ENCODE measurements around the gene BCL2L15. TPM values are rescaled to one million over a fixed set of nuclear protein-coding genes. Genes with fewer than 3 reads are reported as not detected.

BCL2L15 gene
- polyA plus RNA-seq, 1 donor (not counting 4 experiments of a cell fraction or from before 2014, with no cell fraction given), result 0.08 TPM

DNA sequence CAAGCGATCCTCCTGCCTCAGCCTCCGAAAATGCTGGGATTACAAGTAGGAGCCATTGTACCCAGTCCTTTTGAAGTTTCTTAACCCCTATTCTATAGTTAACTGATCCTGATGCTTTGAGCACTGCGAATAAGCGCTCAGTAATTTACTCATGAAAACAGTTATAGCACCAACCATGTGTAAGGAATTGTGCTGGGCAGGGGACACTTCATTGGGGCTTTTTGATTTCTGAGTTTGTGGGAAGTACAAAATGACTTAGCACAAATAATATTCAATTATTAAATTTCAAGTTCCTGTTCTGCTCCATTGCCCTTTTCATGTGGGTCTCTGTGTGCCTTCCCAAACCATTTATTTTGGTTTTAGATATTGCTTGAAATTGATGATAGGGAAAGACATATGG, 35.6 kb upstream of the BCL2L15 start:
- no peaks in the 10 kb centered on the region for H3K4me1 ChIP-seq (ENCODE audit: control insufficient read depth, extremely low read depth, insufficient read depth, low read length)
- no peak for DNase-seq (ENCODE audit: low read depth, low spot score)
- no peak overlapping the region for H3K9ac ChIP-seq (ENCODE audit: control insufficient read depth, extremely low read depth, insufficient read depth, low read length)
- dilution Hi-C loops (cut with MboI; ENCODE audit: extremely low pct_ligation_motif_present, low sequenced_read_pairs), result no loop called here
- no peaks in the 10 kb centered on the region for H3K36me3 ChIP-seq (ENCODE audit: control insufficient read depth in 2 of 2, extremely low read depth in 1 of 2, insufficient read depth in 2 of 2, low read length in 2 of 2)
- H3K27me3 ChIP-seq (ENCODE audit: control insufficient read depth, extremely low read depth, insufficient read depth, low read length), result no peaks in the 10 kb centered on the region
- FAIRE-seq, result no peak
- no peaks in the 10 kb centered on the region for H4K20me1 ChIP-seq (ENCODE audit: control insufficient read depth, extremely low read depth, insufficient read depth, low read length)
- TF ChIP-seq EZH2 (IDR thresholded peaks at IDR 0.05; ENCODE audit: low read length), result no peak
- TF ChIP-seq, protein P1, sequence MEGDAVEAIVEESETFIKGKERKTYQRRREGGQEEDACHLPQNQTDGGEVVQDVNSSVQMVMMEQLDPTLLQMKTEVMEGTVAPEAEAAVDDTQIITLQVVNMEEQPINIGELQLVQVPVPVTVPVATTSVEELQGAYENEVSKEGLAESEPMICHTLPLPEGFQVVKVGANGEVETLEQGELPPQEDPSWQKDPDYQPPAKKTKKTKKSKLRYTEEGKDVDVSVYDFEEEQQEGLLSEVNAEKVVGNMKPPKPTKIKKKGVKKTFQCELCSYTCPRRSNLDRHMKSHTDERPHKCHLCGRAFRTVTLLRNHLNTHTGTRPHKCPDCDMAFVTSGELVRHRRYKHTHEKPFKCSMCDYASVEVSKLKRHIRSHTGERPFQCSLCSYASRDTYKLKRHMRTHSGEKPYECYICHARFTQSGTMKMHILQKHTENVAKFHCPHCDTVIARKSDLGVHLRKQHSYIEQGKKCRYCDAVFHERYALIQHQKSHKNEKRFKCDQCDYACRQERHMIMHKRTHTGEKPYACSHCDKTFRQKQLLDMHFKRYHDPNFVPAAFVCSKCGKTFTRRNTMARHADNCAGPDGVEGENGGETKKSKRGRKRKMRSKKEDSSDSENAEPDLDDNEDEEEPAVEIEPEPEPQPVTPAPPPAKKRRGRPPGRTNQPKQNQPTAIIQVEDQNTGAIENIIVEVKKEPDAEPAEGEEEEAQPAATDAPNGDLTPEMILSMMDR (optimal IDR thresholded peaks at IDR 0.05 in 1 of 3, IDR thresholded peaks at IDR 0.05 in 1 of 3, conservative IDR thresholded peaks at IDR 0.05 in 1 of 3; ENCODE audit: extremely low read depth in 1 of 3, insufficient read depth in 2 of 3, low read length in 3 of 3), result no peak
- H3K27ac ChIP-seq (ENCODE audit: control insufficient read depth, insufficient read depth, low read length), result no peak overlapping the region
- no peaks in the 10 kb centered on the region for H3K9me3 ChIP-seq (ENCODE audit: control insufficient read depth, low read depth, low read length)
- no peak overlapping the region for H3K4me2 ChIP-seq (ENCODE audit: control insufficient read depth, extremely low read depth, insufficient read depth, low read depth, low read length)
- no peaks in the 10 kb centered on the region for H3K79me2 ChIP-seq (ENCODE audit: control insufficient read depth, insufficient read depth, low read length)
- H3K9me1 ChIP-seq (ENCODE audit: control insufficient read depth, extremely low read depth, insufficient read depth, low read length), result no peaks in the 10 kb centered on the region
- no peak overlapping the region for H3K4me3 ChIP-seq (ENCODE audit: control insufficient read depth in 2 of 3, extremely low read depth in 1 of 3, insufficient read depth in 2 of 3, low read depth in 1 of 3, low read length in 3 of 3)
- H2AFZ ChIP-seq (ENCODE audit: control insufficient read depth, low read length), result no peak overlapping the region

DNA sequence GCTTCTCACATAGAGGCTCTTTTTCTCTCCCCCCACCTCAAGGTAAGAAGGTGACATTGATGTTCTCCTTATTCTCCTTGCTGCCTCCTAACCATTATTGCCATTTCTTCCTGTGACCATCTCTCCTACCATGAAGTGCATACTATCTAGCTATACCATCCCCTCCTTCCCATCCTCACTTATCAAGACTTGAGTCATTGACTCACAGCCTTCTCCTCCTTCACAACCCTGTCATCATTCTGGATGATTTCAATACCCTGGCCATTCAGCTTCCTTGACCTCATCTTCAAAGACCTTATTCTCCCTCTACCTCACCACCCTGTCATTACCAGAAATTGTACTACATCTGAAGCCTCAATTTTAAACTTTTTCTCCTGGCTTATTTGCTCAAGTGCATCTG, 30.9 kb upstream of the BCL2L15 start:
- Histone ChIP-seq H3K79me2 (ENCODE audit: control insufficient read depth, insufficient read depth, low read length) (no peaks in the 10 kb centered on the region), H3K4me1 (ENCODE audit: control insufficient read depth, extremely low read depth, insufficient read depth, low read length) (peaks cover 4% of the 10 kb centered on the region), H4K20me1 (ENCODE audit: control insufficient read depth, extremely low read depth, insufficient read depth, low read length) (no peaks in the 10 kb centered on the region), H3K9ac (ENCODE audit: control insufficient read depth, extremely low read depth, insufficient read depth, low read length) (no peak overlapping the region), H3K36me3 (ENCODE audit: control insufficient read depth in 2 of 2, extremely low read depth in 1 of 2, insufficient read depth in 2 of 2, low read length in 2 of 2) (no peaks in the 10 kb centered on the region), H3K9me3 (ENCODE audit: control insufficient read depth, low read depth, low read length) (no peaks in the 10 kb centered on the region), H3K27me3 (ENCODE audit: control insufficient read depth, extremely low read depth, insufficient read depth, low read length) (no peaks in the 10 kb centered on the region), H3K4me3 (ENCODE audit: control insufficient read depth in 2 of 3, extremely low read depth in 1 of 3, insufficient read depth in 2 of 3, low read depth in 1 of 3, low read length in 3 of 3) (no peak overlapping the region), H3K27ac (ENCODE audit: control insufficient read depth, insufficient read depth, low read length) (no peak overlapping the region), H3K9me1 (ENCODE audit: control insufficient read depth, extremely low read depth, insufficient read depth, low read length) (no peaks in the 10 kb centered on the region), H3K4me2 (ENCODE audit: control insufficient read depth, extremely low read depth, insufficient read depth, low read depth, low read length) (no peak overlapping the region), H2AFZ (ENCODE audit: control insufficient read depth, low read length) (no peak overlapping the region)
- no peak for TF ChIP-seq EZH2 (IDR thresholded peaks at IDR 0.05; ENCODE audit: low read length)
- TF ChIP-seq, protein P1 (optimal IDR thresholded peaks at IDR 0.05 in 1 of 3, IDR thresholded peaks at IDR 0.05 in 1 of 3, conservative IDR thresholded peaks at IDR 0.05 in 1 of 3; ENCODE audit: extremely low read depth in 1 of 3, insufficient read depth in 2 of 3, low read length in 3 of 3), result no peak
- DNase-seq (ENCODE audit: low read depth, low spot score), result no peak
- dilution Hi-C loops (cut with MboI; ENCODE audit: extremely low pct_ligation_motif_present, low sequenced_read_pairs), result no loop called here
- FAIRE-seq, result no peak
